OCI-LY7 (cell line): ENCODE results near the gene DOCK3. TPM values are rescaled to one million over a fixed set of nuclear protein-coding genes. Genes with fewer than 3 reads are reported as not detected.

Experiments
- BruUV-seq: library from RNA; stranded (reverse); fragments of 400-500 nt; replicated peaks from 2 replicates; lab custom pipeline; 2021; lab: Mats Ljungman, UMichigan
- CTCF ChIA-PET: fragments of 300-600 bp; sonication (Branson Sonifier 250); formaldehyde crosslinking; loops from one replicate; lab custom pipeline; 2022; ENCODE audit warnings: antibody characterized with exemption; ENCODE audit not compliant: unreplicated experiment; lab: Charles Lee
- POLR2A ChIA-PET: fragments of 300-600 bp; sonication (Branson Sonifier 250); formaldehyde crosslinking; loops from one replicate; lab custom pipeline; 2022; ENCODE audit warnings: antibody characterized with exemption; lab: Charles Lee
- DNase-seq: peaks from one replicate; pipeline ENCODE4 v3.0.0-alpha.2; 2015; ENCODE audit warnings: low spot score
- H2AFZ ChIP-seq: fragments of 200-600 bp; sonication (generic), shearing (Covaris generic); 2 replicates; pipeline ENCODE4 v1.6.1; 2014; ENCODE audit warnings: mild to moderate bottlenecking, antibody characterized with exemption, low read length, moderate library complexity
- H3K27ac ChIP-seq: fragments of 200-600 bp; sonication (generic); 2 replicates; pipeline ENCODE4 v1.5.1; 2014; ENCODE audit warnings: mixed run types, low read depth, mild to moderate bottlenecking, moderate library complexity, low read length, inconsistent platforms; ENCODE audit not compliant: poor library complexity, severe bottlenecking
- H3K36me3 ChIP-seq: fragments of 200-600 bp; sonication (generic); 2 replicates; pipeline ENCODE4 v1.6.1; 2014; ENCODE audit warnings: mild to moderate bottlenecking, antibody characterized with exemption, low read length, moderate library complexity, mixed read lengths; ENCODE audit not compliant: insufficient read depth
- H3K4me1 ChIP-seq: fragments of 200-600 bp; sonication (generic); 2 replicates; pipeline ENCODE4 v1.5.1; 2014; ENCODE audit warnings: mild to moderate bottlenecking, low read length; ENCODE audit not compliant: insufficient read depth, poor library complexity, severe bottlenecking
- H3K4me2 ChIP-seq: fragments of 200-600 bp; sonication (generic); 2 replicates; pipeline ENCODE4 v1.6.1; 2014; ENCODE audit warnings: mild to moderate bottlenecking, low read length
- H3K4me3 ChIP-seq: fragments of 200-600 bp; sonication (generic); 2 replicates; pipeline ENCODE4 v1.5.1; 2014; ENCODE audit warnings: mild to moderate bottlenecking, low read depth, low read length; ENCODE audit not compliant: poor library complexity, severe bottlenecking
- H3K79me2 ChIP-seq: fragments of 200-600 bp; sonication (generic); 2 replicates; pipeline ENCODE4 v1.6.1; 2016; ENCODE audit warnings: low read depth, mild to moderate bottlenecking, low read length, moderate library complexity, mixed read lengths; ENCODE audit not compliant: insufficient read depth
- H3K9me2 ChIP-seq: fragments of 200-600 bp; sonication (generic); 2 replicates; pipeline ENCODE4 v1.6.1; 2016; ENCODE audit warnings: mild to moderate bottlenecking, low read length, mixed read lengths; ENCODE audit not compliant: insufficient read depth
- H3K9me3 ChIP-seq: fragments of 200-600 bp; sonication (generic); 2 replicates; pipeline ENCODE4 v1.6.1; 2014; ENCODE audit warnings: mild to moderate bottlenecking, mixed run types, low read length, mixed read lengths
- H4K20me1 ChIP-seq: fragments of 200-600 bp; sonication (generic); 2 replicates; pipeline ENCODE4 v1.6.1; 2014; ENCODE audit warnings: mild to moderate bottlenecking, antibody characterized with exemption, low read length, moderate library complexity, mixed read lengths; ENCODE audit not compliant: insufficient read depth
- EZH2phosphoT487 ChIP-seq: fragments of 200-600 bp; sonication (generic); IDR thresholded peaks from 2 replicates; pipeline ENCODE4 v1.6.1; 2018; ENCODE audit warnings: low read depth, borderline replicate concordance, mild to moderate bottlenecking, mixed run types, antibody characterized with exemption, low read length, moderate library complexity, mixed read lengths
- intact Hi-C: fragments of 100-400 bp; cut with micrococcal nuclease; formaldehyde crosslinking; loops from one replicate; pipeline ENCODE4 v1.10.0; 2022; ENCODE audit not compliant: unreplicated experiment
- total RNA-seq, 2 experiments: library from RNA; depleted of rRNA in 1 of 2; stranded (reverse); fragments of >200 nt in 1 of 2; shearing (Covaris generic) in 1 of 2; gene quantifications; 2 replicates each; pipeline ENCODE4 v1.2.3, GENCODE V29; 2014 to 2022
- TF ChIP-seq, protein P1 (sequence below): fragments of 200-600 bp; sonication (generic); conservative IDR thresholded peaks from 2 replicates; pipeline ENCODE4 v1.5.1; 2014; ENCODE audit warnings: mild to moderate bottlenecking, antibody characterized with exemption, low read length, moderate library complexity, mixed read lengths

Gene DOCK3
- total RNA-seq, 2 experiments from 2014 or later: not detected

DNA sequence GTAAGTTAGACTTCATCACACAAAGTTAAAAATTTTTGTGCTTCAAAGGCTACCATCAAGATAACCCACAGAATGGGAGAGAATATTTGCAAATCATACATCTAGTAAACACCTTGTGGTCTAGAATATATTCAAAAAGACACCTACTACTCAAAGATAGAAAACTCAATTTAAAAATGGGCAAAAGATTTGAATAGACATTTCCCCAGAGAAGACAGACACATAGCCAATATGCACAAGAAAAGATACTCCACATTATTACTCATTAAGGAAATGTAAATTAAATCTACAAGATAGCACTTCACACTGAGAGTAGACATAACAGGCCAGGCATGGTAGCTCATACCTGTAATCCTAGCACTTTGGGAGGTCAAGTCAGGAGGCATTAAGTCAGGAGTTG is 622.6 kb downstream of the DOCK3 start:
- no peaks in the 10 kb centered on the region for H3K79me2 ChIP-seq
- no peak for DNase-seq
- no peaks in the 10 kb centered on the region for H3K9me2 ChIP-seq
- BruUV-seq: no TSS peak
- no peak overlapping the region for H2AFZ ChIP-seq
- no peaks in the 10 kb centered on the region for H3K9me3 ChIP-seq
- TF ChIP-seq, protein P1, sequence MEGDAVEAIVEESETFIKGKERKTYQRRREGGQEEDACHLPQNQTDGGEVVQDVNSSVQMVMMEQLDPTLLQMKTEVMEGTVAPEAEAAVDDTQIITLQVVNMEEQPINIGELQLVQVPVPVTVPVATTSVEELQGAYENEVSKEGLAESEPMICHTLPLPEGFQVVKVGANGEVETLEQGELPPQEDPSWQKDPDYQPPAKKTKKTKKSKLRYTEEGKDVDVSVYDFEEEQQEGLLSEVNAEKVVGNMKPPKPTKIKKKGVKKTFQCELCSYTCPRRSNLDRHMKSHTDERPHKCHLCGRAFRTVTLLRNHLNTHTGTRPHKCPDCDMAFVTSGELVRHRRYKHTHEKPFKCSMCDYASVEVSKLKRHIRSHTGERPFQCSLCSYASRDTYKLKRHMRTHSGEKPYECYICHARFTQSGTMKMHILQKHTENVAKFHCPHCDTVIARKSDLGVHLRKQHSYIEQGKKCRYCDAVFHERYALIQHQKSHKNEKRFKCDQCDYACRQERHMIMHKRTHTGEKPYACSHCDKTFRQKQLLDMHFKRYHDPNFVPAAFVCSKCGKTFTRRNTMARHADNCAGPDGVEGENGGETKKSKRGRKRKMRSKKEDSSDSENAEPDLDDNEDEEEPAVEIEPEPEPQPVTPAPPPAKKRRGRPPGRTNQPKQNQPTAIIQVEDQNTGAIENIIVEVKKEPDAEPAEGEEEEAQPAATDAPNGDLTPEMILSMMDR: no peak
- TF ChIP-seq EZH2phosphoT487: no peak
- H3K4me2 ChIP-seq: no peak overlapping the region
- CTCF ChIA-PET: no interaction called here
- POLR2A ChIA-PET: no interaction called here
- no peaks in the 10 kb centered on the region for H4K20me1 ChIP-seq
- no peak overlapping the region for H3K27ac ChIP-seq
- intact Hi-C loops: no loop called here
- no peaks in the 10 kb centered on the region for H3K36me3 ChIP-seq
- H3K4me3 ChIP-seq: no peak overlapping the region
- peaks cover 5% of the 10 kb centered on the region for H3K4me1 ChIP-seq

DNA sequence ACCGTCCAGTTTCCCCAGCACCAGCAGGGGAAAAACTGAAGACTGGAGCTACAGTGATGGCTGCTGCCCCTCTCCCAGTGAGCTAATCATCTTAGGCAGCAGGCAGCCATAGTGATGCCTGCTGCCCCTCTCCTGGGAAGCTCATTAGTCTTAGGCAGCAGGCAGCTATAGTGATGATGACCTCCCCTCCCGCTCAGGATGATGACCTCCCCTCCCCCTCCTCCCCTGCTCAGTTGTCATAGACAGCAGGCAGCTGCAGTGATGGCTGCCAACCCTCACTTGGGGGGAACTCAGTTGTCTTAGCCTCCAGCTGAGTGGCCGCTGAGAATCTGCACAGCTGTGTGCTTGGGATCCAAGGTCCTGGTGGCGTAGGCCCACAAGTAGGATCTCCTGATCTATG is 629.5 kb downstream of the DOCK3 start:
- Histone ChIP-seq H3K9me2 (no peaks in the 10 kb centered on the region), H3K4me1 (no peaks in the 10 kb centered on the region), H4K20me1 (no peaks in the 10 kb centered on the region), H3K27ac (no peak overlapping the region), H3K36me3 (no peaks in the 10 kb centered on the region), H3K79me2 (no peaks in the 10 kb centered on the region), H2AFZ (no peak overlapping the region), H3K4me2 (no peak overlapping the region), H3K4me3 (no peak overlapping the region), H3K9me3 (no peaks in the 10 kb centered on the region)
- POLR2A ChIA-PET: no interaction called here
- DNase-seq: no peak
- TF ChIP-seq EZH2phosphoT487: no peak
- TF ChIP-seq, protein P1: no peak
- CTCF ChIA-PET: no interaction called here
- no TSS peak for BruUV-seq
- intact Hi-C loops: no loop called here

DNA sequence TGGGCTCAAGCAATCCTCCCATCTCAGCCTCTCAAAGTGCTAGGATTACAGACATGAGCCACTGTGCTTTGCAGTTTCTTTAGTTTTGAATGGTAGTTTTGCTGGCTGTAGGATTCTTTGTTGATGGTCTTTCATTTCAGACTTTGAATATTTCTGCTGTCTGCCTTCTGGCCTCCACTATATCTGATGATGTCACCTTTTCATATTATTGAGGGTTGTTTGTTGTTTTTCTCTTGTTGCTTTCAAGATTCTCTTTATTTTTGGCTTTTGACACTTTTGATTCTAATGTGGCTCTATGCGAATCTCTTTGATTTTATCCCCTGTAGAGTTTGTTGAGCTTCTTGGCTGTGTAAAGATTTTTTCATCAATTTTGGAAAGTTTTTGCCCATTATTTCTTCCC is 631.4 kb downstream of the DOCK3 start:
- POLR2A ChIA-PET: no interaction called here
- H4K20me1 ChIP-seq: no peaks in the 10 kb centered on the region
- no peak overlapping the region for H3K27ac ChIP-seq
- no peaks in the 10 kb centered on the region for H3K4me1 ChIP-seq
- no peaks in the 10 kb centered on the region for H3K36me3 ChIP-seq
- no peak overlapping the region for H3K4me3 ChIP-seq
- no peak overlapping the region for H2AFZ ChIP-seq
- no peaks in the 10 kb centered on the region for H3K9me2 ChIP-seq
- TF ChIP-seq EZH2phosphoT487: no peak
- TF ChIP-seq, protein P1: no peak
- intact Hi-C loops: no loop called here
- BruUV-seq: no TSS peak
- CTCF ChIA-PET: no interaction called here
- no peak for DNase-seq
- no peaks in the 10 kb centered on the region for H3K9me3 ChIP-seq
- H3K4me2 ChIP-seq: no peak overlapping the region
- H3K79me2 ChIP-seq: no peaks in the 10 kb centered on the region
